ENCODE measurements around the gene BNC2.

The BNC2 gene

DNA sequence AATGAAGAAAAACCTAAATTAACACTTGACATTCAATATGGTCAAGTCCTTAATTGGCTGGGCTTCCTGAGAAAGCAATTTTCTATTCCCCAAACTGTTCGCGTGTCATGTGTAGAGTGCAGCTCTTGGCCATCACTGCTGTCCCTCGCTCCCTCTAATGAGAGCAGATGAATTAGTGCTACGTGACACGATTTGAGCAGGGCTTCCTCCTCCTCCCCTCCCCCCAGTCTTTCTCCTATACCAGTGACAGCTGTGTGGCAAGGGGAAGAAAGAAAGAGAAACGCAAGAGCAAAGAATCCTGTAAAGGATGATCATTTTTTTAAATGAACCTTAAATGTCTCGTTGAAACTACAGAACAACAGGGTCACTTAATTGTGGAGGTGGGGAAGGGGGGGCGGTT, 159.6 kb downstream of the BNC2 start:
- no peak overlapping the region for H2BK12ac ChIP-seq (ENCODE audit: low read length)
- H2BK15ac ChIP-seq (ENCODE audit: low read length): no peak overlapping the region
- no peak overlapping the region for H3K9ac ChIP-seq (ENCODE audit: low read depth, low read length, poor library complexity)
- no peak overlapping the region for H2AFZ ChIP-seq (ENCODE audit: low read length)
- H4K91ac ChIP-seq (ENCODE audit: low read depth, low read length, poor library complexity): no peak overlapping the region
- no peak overlapping the region for H2BK5ac ChIP-seq (ENCODE audit: low read length)
- no peak overlapping the region for H2AK5ac ChIP-seq (ENCODE audit: low read depth, low read length)
- no peak overlapping the region for H4K8ac ChIP-seq (ENCODE audit: low read depth, low read length)
- no peak overlapping the region for H3K23ac ChIP-seq (ENCODE audit: low read depth, low read length, poor library complexity)
- H3K36me3 ChIP-seq (replicated peaks in 1 of 2; ENCODE audit: control insufficient read depth in 2 of 2, insufficient read depth in 2 of 2, low read length in 2 of 2): no peaks in the 10 kb centered on the region
- no CpG with 5 or more reads among the region's 8 CpGs for WGBS, 2 donors (ENCODE audit: extremely low coverage in 2 of 2, insufficient read length in 2 of 2, insufficient replicate concordance in 1 of 2)
- DNase-seq (ENCODE audit: low spot score): no peak
- no peak overlapping the region for H3K14ac ChIP-seq (ENCODE audit: low read length)
- no peak overlapping the region for H2BK120ac ChIP-seq (ENCODE audit: low read depth, low read length)
- peak overlapping the region; percentile 34 for H3K27ac ChIP-seq (replicated peaks; ENCODE audit: low read length)
- H3K4me1 ChIP-seq (ENCODE audit: control insufficient read depth in 2 of 2, insufficient read depth in 1 of 2, low read depth in 1 of 2, low read length in 2 of 2): peaks cover 14 to 16% of the 10 kb centered on the region in 2 donors
- H3K18ac ChIP-seq (ENCODE audit: low read length): no peak overlapping the region
- no peak overlapping the region for H3K4me3 ChIP-seq (ENCODE audit: low read length in 2 of 2)
- H3K79me1 ChIP-seq (ENCODE audit: low read depth, low read length): no peaks in the 10 kb centered on the region
- H3K4ac ChIP-seq (ENCODE audit: low read length): no peak overlapping the region
- H3K4me2 ChIP-seq (ENCODE audit: insufficient read depth, low read length, poor library complexity, severe bottlenecking): peak overlapping the region; percentile 43
- no peaks in the 10 kb centered on the region for H3K9me3 ChIP-seq (replicated peaks in 1 of 2; ENCODE audit: control insufficient read depth in 2 of 2, insufficient read depth in 1 of 2, low read depth in 1 of 2, low read length in 2 of 2)
- peaks cover 0 to 77% (median 0%) of the 10 kb centered on the region in 3 experiments for H3K27me3 ChIP-seq (ENCODE audit: control insufficient read depth in 3 of 3, insufficient read depth in 3 of 3, low read depth in 1 of 3, low read length in 3 of 3)

- H3K4me2 ChIP-seq (ENCODE audit: insufficient read depth, low read length, poor library complexity, severe bottlenecking): no peak overlapping the region
- no peak overlapping the region for H3K27ac ChIP-seq (replicated peaks; ENCODE audit: low read length)
- no peak overlapping the region for H2BK5ac ChIP-seq (ENCODE audit: low read length)
- no peak overlapping the region for H3K9ac ChIP-seq (ENCODE audit: low read depth, low read length, poor library complexity)
- no CpG with 5 or more reads among the region's 2 CpGs for WGBS, 2 donors (ENCODE audit: extremely low coverage in 2 of 2, insufficient read length in 2 of 2, insufficient replicate concordance in 1 of 2)
- H3K23ac ChIP-seq (ENCODE audit: low read depth, low read length, poor library complexity): no peak overlapping the region
- no peak overlapping the region for H3K18ac ChIP-seq (ENCODE audit: low read length)
- no peak overlapping the region for H2BK15ac ChIP-seq (ENCODE audit: low read length)
- H3K27me3 ChIP-seq (ENCODE audit: control insufficient read depth in 3 of 3, insufficient read depth in 3 of 3, low read depth in 1 of 3, low read length in 3 of 3): peaks cover 0 to 72% (median 0%) of the 10 kb centered on the region in 3 experiments
- H4K91ac ChIP-seq (ENCODE audit: low read depth, low read length, poor library complexity): no peak overlapping the region
- DNase-seq (ENCODE audit: low spot score): no peak
- no peaks in the 10 kb centered on the region for H3K79me1 ChIP-seq (ENCODE audit: low read depth, low read length)
- no peak overlapping the region for H2AFZ ChIP-seq (ENCODE audit: low read length)
- H3K9me3 ChIP-seq (replicated peaks in 1 of 2; ENCODE audit: control insufficient read depth in 2 of 2, insufficient read depth in 1 of 2, low read depth in 1 of 2, low read length in 2 of 2): no peaks in the 10 kb centered on the region
- H2BK12ac ChIP-seq (ENCODE audit: low read length): no peak overlapping the region
- peaks cover 18 to 22% of the 10 kb centered on the region in 2 donors for H3K4me1 ChIP-seq (ENCODE audit: control insufficient read depth in 2 of 2, insufficient read depth in 1 of 2, low read depth in 1 of 2, low read length in 2 of 2)
- no peak overlapping the region for H3K14ac ChIP-seq (ENCODE audit: low read length)
- no peak overlapping the region for H3K4me3 ChIP-seq (ENCODE audit: low read length in 2 of 2)
- H2AK5ac ChIP-seq (ENCODE audit: low read depth, low read length): no peak overlapping the region
- H3K4ac ChIP-seq (ENCODE audit: low read length): no peak overlapping the region
- H4K8ac ChIP-seq (ENCODE audit: low read depth, low read length): no peak overlapping the region
- H3K36me3 ChIP-seq (replicated peaks in 1 of 2; ENCODE audit: control insufficient read depth in 2 of 2, insufficient read depth in 2 of 2, low read length in 2 of 2): no peaks in the 10 kb centered on the region
- H2BK120ac ChIP-seq (ENCODE audit: low read depth, low read length): no peak overlapping the region
Observed at GRCh38 chr9:16709924-16710323, 160.5 kb downstream of the BNC2 start.

GRCh38 chr9:16708656-16709435, 161.6 kb downstream of the BNC2 start:
- WGBS, 2 donors (ENCODE audit: extremely low coverage in 2 of 2, insufficient read length in 2 of 2, insufficient replicate concordance in 1 of 2): no CpG with 5 or more reads among the region's 13 CpGs
- peak overlapping the region; percentile 20 for H2AFZ ChIP-seq (ENCODE audit: low read length)
- H3K4me1 ChIP-seq (ENCODE audit: control insufficient read depth in 2 of 2, insufficient read depth in 1 of 2, low read depth in 1 of 2, low read length in 2 of 2): peaks cover 21 to 27% of the 10 kb centered on the region in 2 donors

GRCh38 chr9:16705111-16705604, 165.3 kb downstream of the BNC2 start:
- Histone ChIP-seq H3K27ac (replicated peaks; ENCODE audit: low read length) (no peak overlapping the region), H3K36me3 (replicated peaks in 1 of 2; ENCODE audit: control insufficient read depth in 2 of 2, insufficient read depth in 2 of 2, low read length in 2 of 2) (no peaks in the 10 kb centered on the region), H2BK120ac (ENCODE audit: low read depth, low read length) (no peak overlapping the region), H3K9me3 (replicated peaks in 1 of 2; ENCODE audit: control insufficient read depth in 2 of 2, insufficient read depth in 1 of 2, low read depth in 1 of 2, low read length in 2 of 2) (no peaks in the 10 kb centered on the region), H3K27me3 (ENCODE audit: control insufficient read depth in 3 of 3, insufficient read depth in 3 of 3, low read depth in 1 of 3, low read length in 3 of 3) (peaks cover 0 to 67% (median 0%) of the 10 kb centered on the region in 3 experiments), H4K8ac (ENCODE audit: low read depth, low read length) (no peak overlapping the region), H3K14ac (ENCODE audit: low read length) (no peak overlapping the region), H4K91ac (ENCODE audit: low read depth, low read length, poor library complexity) (no peak overlapping the region), H2BK5ac (ENCODE audit: low read length) (no peak overlapping the region), H2BK15ac (ENCODE audit: low read length) (no peak overlapping the region), H3K9ac (ENCODE audit: low read depth, low read length, poor library complexity) (peak overlapping the region; percentile 38), H3K4me3 (ENCODE audit: low read length in 2 of 2) (no peak overlapping the region), H3K4me1 (ENCODE audit: control insufficient read depth in 2 of 2, insufficient read depth in 1 of 2, low read depth in 1 of 2, low read length in 2 of 2) (peaks cover 13 to 24% of the 10 kb centered on the region in 2 donors), H2AFZ (ENCODE audit: low read length) (no peak overlapping the region), H3K79me1 (ENCODE audit: low read depth, low read length) (no peaks in the 10 kb centered on the region), H3K4me2 (ENCODE audit: insufficient read depth, low read length, poor library complexity, severe bottlenecking) (no peak overlapping the region), H2BK12ac (ENCODE audit: low read length) (no peak overlapping the region), H2AK5ac (ENCODE audit: low read depth, low read length) (no peak overlapping the region), H3K23ac (ENCODE audit: low read depth, low read length, poor library complexity) (no peak overlapping the region), H3K18ac (ENCODE audit: low read length) (no peak overlapping the region), H3K4ac (ENCODE audit: low read length) (no peak overlapping the region)
- WGBS, 2 donors (ENCODE audit: extremely low coverage in 2 of 2, insufficient read length in 2 of 2, insufficient replicate concordance in 1 of 2): no CpG with 5 or more reads among the region's 9 CpGs
- DNase-seq (ENCODE audit: low spot score): peak; percentile 67

More at GRCh38 chr9:16708656-16709435, 161.6 kb downstream of the BNC2 start:
- H3K27ac ChIP-seq (replicated peaks; ENCODE audit: low read length): peak overlapping the region; percentile 77
- H3K9ac ChIP-seq (ENCODE audit: low read depth, low read length, poor library complexity): no peak overlapping the region
- H2BK120ac ChIP-seq (ENCODE audit: low read depth, low read length): no peak overlapping the region
- no peaks in the 10 kb centered on the region for H3K36me3 ChIP-seq (replicated peaks in 1 of 2; ENCODE audit: control insufficient read depth in 2 of 2, insufficient read depth in 2 of 2, low read length in 2 of 2)
- H4K91ac ChIP-seq (ENCODE audit: low read depth, low read length, poor library complexity): no peak overlapping the region
- H2AK5ac ChIP-seq (ENCODE audit: low read depth, low read length): no peak overlapping the region
- no peak overlapping the region for H3K4me2 ChIP-seq (ENCODE audit: insufficient read depth, low read length, poor library complexity, severe bottlenecking)
- H3K9me3 ChIP-seq (replicated peaks in 1 of 2; ENCODE audit: control insufficient read depth in 2 of 2, insufficient read depth in 1 of 2, low read depth in 1 of 2, low read length in 2 of 2): no peaks in the 10 kb centered on the region
- H3K79me1 ChIP-seq (ENCODE audit: low read depth, low read length): no peaks in the 10 kb centered on the region
- H3K18ac ChIP-seq (ENCODE audit: low read length): peak overlapping the region; percentile 44
- H3K4me3 ChIP-seq (ENCODE audit: low read length in 2 of 2): no peak overlapping the region
- no peak overlapping the region for H4K8ac ChIP-seq (ENCODE audit: low read depth, low read length)
- no peak overlapping the region for H3K14ac ChIP-seq (ENCODE audit: low read length)
- no peak overlapping the region for H2BK15ac ChIP-seq (ENCODE audit: low read length)
- DNase-seq (ENCODE audit: low spot score): no peak
- H2BK12ac ChIP-seq (ENCODE audit: low read length): no peak overlapping the region
- no peak overlapping the region for H3K23ac ChIP-seq (ENCODE audit: low read depth, low read length, poor library complexity)
- no peak overlapping the region for H2BK5ac ChIP-seq (ENCODE audit: low read length)
- peaks cover 0 to 73% (median 0%) of the 10 kb centered on the region in 3 experiments for H3K27me3 ChIP-seq (ENCODE audit: control insufficient read depth in 3 of 3, insufficient read depth in 3 of 3, low read depth in 1 of 3, low read length in 3 of 3)
- H3K4ac ChIP-seq (ENCODE audit: low read length): no peak overlapping the region
